ENCODE data around the gene MAP3K10.

GRCh38 chr19:40247735-40248262, 56.6 kb downstream of the MAP3K10 start:
- no peak for TF ChIP-seq SIN3A (IDR thresholded peaks at IDR 0.05; ENCODE audit: borderline replicate concordance, insufficient read depth, low read depth, low read length)
- TF ChIP-seq CTCF (IDR thresholded peaks at IDR 0.05): no peak

All from Panc1 (cell line).